Cardiac muscle cell (in vitro differentiated cells and primary cell): ENCODE data around the gene FLNC. TPM values are rescaled to one million over a fixed set of nuclear protein-coding genes. Genes with fewer than 3 reads are reported as not detected.

Experiments used
- DNase-seq, 2 donors: peaks; one replicate each; pipeline versions ENCODE4 v3.0.0 to v3.0.0-alpha.2; 2010 to 2017; ENCODE audit warnings: low read depth in 1 of 2, low spot score in 1 of 2
- H3K27ac ChIP-seq: fragments of 200-600 bp; sonication (generic); 2 replicates; pipeline ENCODE4 v1.5.1; 2016
- H3K27me3 ChIP-seq: fragments of 200-600 bp; sonication (generic); 2 replicates; pipeline ENCODE4 v1.6.0; 2016; ENCODE audit warnings: control low read depth
- H3K36me3 ChIP-seq: fragments of 200-600 bp; sonication (generic); 2 replicates; pipeline ENCODE4 v1.5.1; 2016; ENCODE audit warnings: control low read depth
- H3K4me1 ChIP-seq: fragments of 200-600 bp; sonication (generic); 2 replicates; pipeline ENCODE4 v1.8.1; 2017; ENCODE audit warnings: low read depth, mild to moderate bottlenecking, mixed run types
- H3K4me3 ChIP-seq: fragments of 200-600 bp; sonication (generic); 2 replicates; pipeline ENCODE4 v1.5.1; 2016; ENCODE audit warnings: mild to moderate bottlenecking
- H3K9me3 ChIP-seq: fragments of 200-600 bp; sonication (generic); 2 replicates; pipeline ENCODE4 v1.5.1; 2017; ENCODE audit warnings: low read depth, mild to moderate bottlenecking, control low read depth
- CTCF ChIP-seq: IDR thresholded peaks from 2 replicates; pipeline ENCODE4 v1.5.1; 2012; ENCODE audit warnings: low read depth, mild to moderate bottlenecking, low read length
- polyA plus RNA-seq: library from polyadenylated mRNA; unstranded; fragments of >200 nt; fragmentation: Nextera tagmentation; extraction: Ambion mirVana; gene quantifications from 2 replicates; pipeline ENCODE4 v1.2.1, GENCODE V29; 2016
- total RNA-seq: library from RNA; depleted of rRNA; stranded (reverse); fragments of >200 nt; gene quantifications from 2 replicates; pipeline ENCODE4 v1.2.3, GENCODE V29; 2016

The FLNC gene
- total and polyA plus RNA-seq, 2 experiments from 2014 or later = 196 to 516 TPM

GRCh38 chr7:128887169-128888038, 57.2 kb downstream of the FLNC start:
- no peak for TF ChIP-seq CTCF
- Histone ChIP-seq H3K27ac (no peak overlapping the region), H3K9me3 (no peaks in the 10 kb centered on the region), H3K4me1 (no peaks in the 10 kb centered on the region), H3K36me3 (no peaks in the 10 kb centered on the region), H3K4me3 (no peak overlapping the region), H3K27me3 (peaks cover 19% of the 10 kb centered on the region)
- no peak for DNase-seq

- no peaks in the 10 kb centered on the region for H3K4me1 ChIP-seq
- DNase-seq = no peak
- H3K9me3 ChIP-seq = no peaks in the 10 kb centered on the region
Observed at GRCh38 chr7:128888039-128888755, 58.0 kb downstream of the FLNC start.

GRCh38 chr7:128888756-128889095, 58.5 kb downstream of the FLNC start:
- Histone ChIP-seq H3K4me1 (no peaks in the 10 kb centered on the region), H3K9me3 (no peaks in the 10 kb centered on the region), H3K27me3 (peaks cover 19% of the 10 kb centered on the region), H3K27ac (no peak overlapping the region), H3K4me3 (no peak overlapping the region), H3K36me3 (no peaks in the 10 kb centered on the region)
- DNase-seq = no peak
- no peak for TF ChIP-seq CTCF

More at GRCh38 chr7:128888039-128888755, 58.0 kb downstream of the FLNC start:
- Histone ChIP-seq H3K4me3 (no peak overlapping the region), H3K27me3 (peaks cover 19% of the 10 kb centered on the region), H3K36me3 (no peaks in the 10 kb centered on the region), H3K27ac (no peak overlapping the region)
- TF ChIP-seq CTCF = no peak

GRCh38 chr7:128889121-128889520, 58.9 kb downstream of the FLNC start:
- Histone ChIP-seq H3K27ac (no peak overlapping the region), H3K27me3 (peaks cover 19% of the 10 kb centered on the region), H3K4me1 (no peaks in the 10 kb centered on the region), H3K9me3 (no peaks in the 10 kb centered on the region), H3K4me3 (no peak overlapping the region), H3K36me3 (no peaks in the 10 kb centered on the region)
- DNase-seq = no peak
- no peak for TF ChIP-seq CTCF

- peak in 1 of 2 donors; percentile 20 for DNase-seq
- Histone ChIP-seq H3K27ac (no peak overlapping the region), H3K9me3 (no peaks in the 10 kb centered on the region), H3K4me1 (no peaks in the 10 kb centered on the region), H3K27me3 (peaks cover 19% of the 10 kb centered on the region), H3K4me3 (no peak overlapping the region), H3K36me3 (no peaks in the 10 kb centered on the region)
- no peak for TF ChIP-seq CTCF
Observed at GRCh38 chr7:128890306-128891109, 60.3 kb downstream of the FLNC start.
